ENCODE measurements around the gene ZNF211.

The ZNF211 gene

DNA sequence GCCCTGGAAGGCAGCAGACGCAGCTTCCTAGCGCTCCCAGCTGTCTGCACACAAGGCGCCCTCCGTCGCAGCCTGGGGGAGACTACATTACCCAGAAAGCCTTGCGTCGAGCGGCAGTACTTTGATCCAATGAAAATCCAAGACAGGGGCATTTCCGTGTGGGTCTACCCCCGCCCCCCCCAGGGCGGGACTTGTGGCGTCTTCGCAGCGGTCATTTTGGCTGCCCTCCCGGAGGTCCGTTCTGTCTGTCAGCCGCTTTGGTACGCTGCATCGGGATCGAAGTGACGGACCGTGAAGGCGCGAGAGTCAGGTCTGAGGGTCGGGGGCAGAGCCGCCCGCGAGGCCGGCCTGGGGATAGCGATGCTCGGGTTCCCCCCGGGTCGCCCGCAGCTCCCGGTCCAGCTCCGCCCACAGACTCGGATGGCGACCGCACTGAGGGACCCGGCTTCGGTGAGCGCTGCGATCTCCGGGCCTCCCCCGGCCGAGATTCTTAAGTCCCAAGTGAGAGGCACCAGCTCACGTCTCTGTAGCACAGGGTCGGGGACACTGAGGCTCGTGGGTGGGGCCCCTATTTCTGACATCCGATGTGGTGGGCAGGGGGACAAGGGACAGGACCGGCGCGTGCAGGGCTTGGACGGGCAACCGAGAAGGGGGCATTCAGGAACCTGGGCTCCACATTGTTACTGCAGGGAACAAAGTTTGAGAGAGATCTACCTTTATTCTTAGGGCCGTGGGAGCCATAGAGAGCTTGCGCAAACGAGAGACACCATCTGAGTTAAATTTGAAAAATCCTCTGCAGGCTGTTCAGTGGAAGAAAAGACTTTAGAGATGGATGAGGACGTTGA is at the start of gene ZNF211:
Gene ZNF211 (plus strand): TSS at position 182 of the 845 bp plus-strand sequence. CDS start 179 bp downstream, at position 361.
- DNase-seq (ENCODE audit: low read depth) = peak; percentile 91

GRCh38 chr19:57583521-57584416 is 49.2 kb upstream of the ZNF211 start, which contains the start of gene ZIK1:
TSS of gene ZIK1 (plus strand) at chr19:57584145. CDS start at chr19:57584357, 212 bp downstream.
- peak; percentile 91 for DNase-seq (ENCODE audit: low read depth)

- DNase-seq (ENCODE audit: low read depth) = no peak
Measured at GRCh38 chr19:57587529-57587928, 45.4 kb upstream of the ZNF211 start.

- no peak for DNase-seq (ENCODE audit: low read depth)
Measured at GRCh38 chr19:57599377-57599760, 33.6 kb upstream of the ZNF211 start.

DNA sequence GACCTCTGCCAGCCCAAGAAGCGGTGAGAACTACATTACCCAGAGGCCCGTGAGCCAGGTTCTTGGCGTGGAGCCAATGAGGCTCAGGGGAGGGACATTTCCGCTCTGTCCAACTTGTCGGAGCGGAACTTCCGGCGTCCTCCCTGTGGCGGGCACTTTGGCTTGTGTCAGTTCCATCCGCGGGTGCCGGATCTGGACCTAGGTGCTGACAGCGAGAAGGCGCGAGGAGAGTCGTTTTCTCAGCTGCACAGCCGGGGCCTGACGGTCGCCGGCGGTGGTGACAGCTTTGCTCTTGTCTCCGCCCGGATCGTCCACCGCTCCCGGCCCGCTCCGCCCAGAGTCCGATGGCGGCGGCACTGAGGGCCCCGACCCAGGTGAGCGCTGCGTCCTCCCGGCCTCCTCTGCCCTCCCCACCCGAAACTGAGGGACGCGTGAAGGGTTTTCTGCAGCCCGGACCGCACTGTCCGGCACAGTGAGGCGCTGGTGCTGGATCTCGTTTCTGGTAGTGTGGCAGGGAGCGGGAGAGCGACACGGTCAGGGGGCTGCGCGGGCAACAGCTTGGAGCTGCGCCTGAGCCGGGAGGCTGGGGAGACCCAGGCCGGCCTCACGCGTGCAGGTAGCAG is 33.1 kb upstream of the ZNF211 start, which contains the start of gene ZNF530:
Gene ZNF530 (plus strand): TSS at position 125 of the 623 bp plus-strand sequence. CDS start 4,461 bp downstream, outside the sequence.
- peak; percentile 88 for DNase-seq (ENCODE audit: low read depth)

- DNase-seq (ENCODE audit: low read depth) = no peak
Measured at GRCh38 chr19:57606931-57607330, 26.0 kb upstream of the ZNF211 start.

- DNase-seq (ENCODE audit: low read depth) = no peak
Measured at GRCh38 chr19:57611113-57611512, 21.9 kb upstream of the ZNF211 start.

GRCh38 chr19:57613941-57614743 is 18.8 kb upstream of the ZNF211 start, which contains the start of gene ZNF134:
TSS of gene ZNF134 (plus strand) at chr19:57614242. CDS start at chr19:57619469, 5,227 bp downstream.
- peak; percentile 81 for DNase-seq (ENCODE audit: low read depth)

GRCh38 chr19:57615346-57615745 is 17.6 kb upstream of the ZNF211 start:
- no peak for DNase-seq (ENCODE audit: low read depth)

GRCh38 chr19:57620673-57621348 is 12.2 kb upstream of the ZNF211 start:
- DNase-seq (ENCODE audit: low read depth) = peak; percentile 9

DNA sequence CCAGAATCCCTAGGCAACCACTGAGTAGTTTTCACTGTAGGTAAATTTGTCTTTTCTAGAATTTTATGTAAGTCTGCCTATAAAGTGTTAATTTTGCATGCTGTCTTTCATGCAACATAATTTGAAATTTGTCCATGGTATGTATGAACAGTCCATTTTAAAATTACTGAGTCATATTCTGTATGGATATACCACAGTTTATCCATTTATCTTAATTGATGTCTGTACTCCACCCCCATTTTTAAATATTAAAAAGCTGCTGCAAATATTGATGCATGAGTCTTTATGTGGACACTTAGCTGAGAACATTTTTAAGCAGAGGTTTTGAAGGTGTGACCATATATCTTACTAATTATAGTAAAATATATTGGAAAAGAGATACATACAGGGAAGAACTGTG is 9.9 kb upstream of the ZNF211 start:
- DNase-seq (ENCODE audit: low read depth) = no peak

DNA sequence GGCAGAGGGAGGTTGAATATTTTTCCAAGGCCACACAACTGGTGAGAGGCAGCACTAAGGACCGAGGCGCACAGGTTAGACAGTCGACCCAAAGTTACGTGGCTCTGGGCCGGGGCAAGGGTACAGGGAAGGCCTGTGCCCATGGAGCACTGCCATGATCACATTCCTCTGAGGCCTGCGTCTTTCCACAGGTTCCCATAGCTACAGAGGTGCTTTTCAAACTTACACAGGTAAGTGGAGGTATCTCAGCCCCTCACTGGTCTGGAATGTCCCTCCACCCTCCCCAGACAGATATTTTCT is 814 bp downstream of the ZNF211 start:
- DNase-seq (ENCODE audit: low read depth) = no peak

- DNase-seq (ENCODE audit: low read depth) = no peak
Measured at GRCh38 chr19:57637379-57637778, 4.4 kb downstream of the ZNF211 start.

GRCh38 chr19:57641715-57642234 is 8.8 kb downstream of the ZNF211 start:
- no peak for DNase-seq (ENCODE audit: low read depth)

DNA sequence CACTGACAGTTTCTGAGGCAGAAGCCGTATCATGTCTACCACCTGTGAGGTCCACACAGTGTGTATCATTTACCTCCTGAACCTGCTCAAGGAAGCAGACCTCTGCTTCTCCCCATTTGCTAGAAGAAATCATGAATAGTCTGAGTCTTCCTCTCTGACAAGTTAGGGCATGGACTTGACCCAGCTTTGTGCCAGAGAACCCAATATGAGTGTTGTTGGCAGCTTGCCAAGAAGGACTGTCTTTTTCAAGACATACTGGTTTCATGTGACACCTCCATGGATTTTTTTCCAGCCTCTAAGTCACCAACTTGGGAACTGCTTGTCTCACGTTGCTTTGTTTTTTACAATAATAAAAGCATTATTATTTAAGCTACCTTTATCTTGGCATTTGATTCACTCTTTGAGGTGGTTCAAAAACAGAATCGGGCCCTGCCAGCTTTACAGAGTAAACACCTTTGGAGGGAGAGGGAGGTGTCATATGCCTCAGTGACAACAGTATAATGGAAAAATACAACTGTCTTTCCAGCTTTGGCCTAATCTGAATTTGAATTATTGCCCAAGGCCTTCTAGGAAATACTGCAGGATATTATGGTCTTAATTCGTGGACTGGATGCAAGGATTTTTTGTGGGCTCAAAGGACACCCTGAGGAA is 9.6 kb downstream of the ZNF211 start:
- DNase-seq (ENCODE audit: low read depth) = no peak

DNA sequence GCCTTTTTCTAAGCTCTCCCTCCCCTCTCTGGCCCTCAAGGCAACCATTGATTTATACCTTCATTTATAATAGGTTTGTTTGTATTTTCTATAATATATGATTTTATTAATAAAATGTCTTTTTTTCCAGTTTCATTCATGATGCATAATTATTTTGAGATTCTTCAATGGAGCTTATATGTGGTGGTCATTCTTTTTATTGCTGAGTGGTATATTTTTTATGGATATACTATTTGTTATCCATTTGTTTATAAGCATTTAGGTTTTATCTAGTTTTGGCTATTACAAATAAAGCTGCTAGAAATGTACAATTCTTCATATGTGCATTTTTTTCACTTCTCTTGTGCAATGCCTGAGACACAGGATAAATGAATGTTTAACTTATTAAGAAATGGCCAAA is 10.8 kb downstream of the ZNF211 start:
- DNase-seq (ENCODE audit: low read depth) = no peak

DNA sequence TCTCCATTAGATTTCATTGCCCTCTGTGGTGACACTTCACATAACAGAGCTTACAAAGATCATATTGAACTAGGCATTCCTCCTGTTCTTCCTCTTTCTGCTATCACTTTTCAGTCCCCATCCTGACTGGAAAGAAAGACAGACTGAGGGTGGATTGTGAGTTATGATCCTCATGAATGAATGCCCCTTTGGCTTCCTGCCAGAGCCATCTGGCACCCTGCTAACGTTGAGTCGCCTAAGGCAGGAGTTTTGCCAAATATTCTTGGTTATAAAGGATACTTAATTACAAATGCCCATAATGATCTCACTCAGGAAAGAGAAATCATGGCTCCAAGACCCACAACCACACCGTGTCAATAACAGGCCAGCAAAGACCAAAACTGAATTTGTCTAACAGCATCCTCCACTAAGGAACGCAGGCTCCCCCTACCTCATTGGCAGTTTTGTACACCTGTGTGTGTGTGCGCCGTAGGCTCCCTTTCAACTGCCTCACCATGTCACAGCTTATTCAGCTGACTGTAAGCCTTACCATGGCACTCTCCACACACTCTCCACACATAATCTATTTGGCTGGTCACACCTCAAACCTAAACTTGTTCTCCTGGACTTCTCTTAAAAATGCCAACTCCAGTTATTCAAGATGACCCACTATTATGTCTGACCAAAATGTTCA is 15.5 kb downstream of the ZNF211 start:
- DNase-seq (ENCODE audit: low read depth) = no peak

GRCh38 chr19:57651654-57651996 is 18.7 kb downstream of the ZNF211 start:
- no peak for DNase-seq (ENCODE audit: low read depth)

GRCh38 chr19:57653689-57654088 is 20.7 kb downstream of the ZNF211 start:
- no peak for DNase-seq (ENCODE audit: low read depth)

- no peak for DNase-seq (ENCODE audit: low read depth)
Measured at GRCh38 chr19:57655443-57655842, 22.5 kb downstream of the ZNF211 start.

Measured in fibroblast of gingiva (primary cell).